ENCODE data around the gene OGFRL1. TPM values are rescaled to one million over a fixed set of nuclear protein-coding genes. Genes with fewer than 3 reads are reported as not detected.

The OGFRL1 gene
- total and polyA plus RNA-seq, 2 donors (not counting 1 experiment from before 2014, with no cell fraction given): 6.4 to 31.6 TPM

- Histone ChIP-seq H3K4me2 (replicated peaks; ENCODE audit: low read depth, low read length, poor library complexity, severe bottlenecking) (peak overlapping the region; percentile 98), H3K36me3 (replicated peaks in 1 of 2; ENCODE audit: control extremely low read depth in 1 of 2, control insufficient read depth in 1 of 2, extremely low read depth in 1 of 2, insufficient read depth in 2 of 2, low read length in 1 of 2) (no peaks in the 10 kb centered on the region), H3K27me3 (replicated peaks in 1 of 4; ENCODE audit: control extremely low read depth in 1 of 4, control insufficient read depth in 3 of 4, insufficient read depth in 4 of 4, low read length in 3 of 4) (no peaks in the 10 kb centered on the region), H3K9me3 (ENCODE audit: control extremely low read depth in 1 of 3, control insufficient read depth in 2 of 3, insufficient read depth in 1 of 3, low read length in 2 of 3) (no peaks in the 10 kb centered on the region), H4K20me1 (ENCODE audit: control insufficient read depth, insufficient read depth, low read length, poor library complexity, severe bottlenecking) (peaks cover 21% of the 10 kb centered on the region), H3K4me1 (ENCODE audit: control insufficient read depth in 2 of 2, insufficient read depth in 2 of 2, low read length in 2 of 2) (peaks cover 39 to 40% of the 10 kb centered on the region in 2 donors), H3K27ac (ENCODE audit: low read length in 2 of 2) (peak overlapping the region; percentile 95), H3K79me2 (ENCODE audit: control insufficient read depth, insufficient read depth, low read length) (peaks cover 27% of the 10 kb centered on the region), H3K9ac (ENCODE audit: low read length) (peak overlapping the region; percentile 91), H3K4me3 (ENCODE audit: control extremely low read depth in 1 of 5, extremely low read depth in 1 of 5, insufficient read depth in 1 of 5, low read depth in 2 of 5, low read length in 4 of 5) (peak overlapping the region in 1 of 5 experiments; percentile 54), H2AFZ (ENCODE audit: insufficient read depth, low read depth, low read length, poor library complexity, severe bottlenecking) (no peak overlapping the region)
- ChIA-PET CTCF (interaction anchor here (0.9 to 5.8 kb wide), 4 partner anchors 18 to 95 kb away, joined by 3 to 66 read pairs (median 4); no protein-coding TSS in a partner anchor), POLR2A (interaction anchor here (1.4 to 3.1 kb wide), 2 partner anchors 9 to 39 kb away, joined by 4 to 12 read pairs; no protein-coding TSS in a partner anchor)
- Mint-ChIP-seq H3K27ac (peak overlapping the region; percentile 97), H3K27me3 (no peaks in the 10 kb centered on the region), H3K4me1 (peaks cover 46% of the 10 kb centered on the region), H3K9me3 (ENCODE audit: insufficient read depth) (no peaks in the 10 kb centered on the region), H3K4me3 (peak overlapping the region; percentile 90)
- 65% methylated on average over 7 of the region's 7 CpGs for WGBS (ENCODE audit: insufficient coverage)
- TF ChIP-seq CTCF (IDR thresholded peaks at IDR 0.05) (no peak), EZH2 (IDR thresholded peaks at IDR 0.05; ENCODE audit: borderline replicate concordance, insufficient read depth, low read depth, low read length, poor library complexity, severe bottlenecking) (no peak)
- ATAC-seq (ENCODE audit: low read depth) (no peak), DNase-seq (peak; percentile 64)
- intact Hi-C loops (cut with micrococcal nuclease): loop anchor here (5.0 to 10.0 kb wide), 3 partner anchors 52 to 1490 kb away; partner anchors contain the start of genes LMBRD1 and SDHAF4
Measured at GRCh38 chr6:71287038-71287437, 1.6 kb upstream of the OGFRL1 start.

- 2% methylated on average over 4 of the region's 5 CpGs for WGBS (ENCODE audit: insufficient coverage)
- no peaks in the 10 kb centered on the region for H3K9me3 ChIP-seq (ENCODE audit: control extremely low read depth in 1 of 3, control insufficient read depth in 2 of 3, insufficient read depth in 1 of 3, low read length in 2 of 3)
- Mint-ChIP-seq H3K9me3 (ENCODE audit: insufficient read depth) (no peaks in the 10 kb centered on the region), H3K27me3 (no peaks in the 10 kb centered on the region), H3K4me3 (peak overlapping the region; percentile 90), H3K27ac (peak overlapping the region; percentile 97), H3K4me1 (peaks cover 49% of the 10 kb centered on the region)
- DNase-seq: no peak
- H2AFZ ChIP-seq (ENCODE audit: insufficient read depth, low read depth, low read length, poor library complexity, severe bottlenecking): peak overlapping the region; percentile 96
- peak overlapping the region; percentile 98 for H3K4me2 ChIP-seq (replicated peaks; ENCODE audit: low read depth, low read length, poor library complexity, severe bottlenecking)
- no peak for ATAC-seq (ENCODE audit: low read depth)
- H3K4me1 ChIP-seq (ENCODE audit: control insufficient read depth in 2 of 2, insufficient read depth in 2 of 2, low read length in 2 of 2): peaks cover 39 to 43% of the 10 kb centered on the region in 2 donors
- H3K27ac ChIP-seq (ENCODE audit: low read length in 2 of 2): peak overlapping the region; percentile 95
- POLR2A ChIA-PET: interaction anchor here (0.9 to 3.1 kb wide), 6 partner anchors 10 to 431 kb away, joined by 3 to 12 read pairs (median 4); no protein-coding TSS in a partner anchor
- H3K9ac ChIP-seq (ENCODE audit: low read length): peak overlapping the region; percentile 91
- no peaks in the 10 kb centered on the region for H3K27me3 ChIP-seq (replicated peaks in 1 of 4; ENCODE audit: control extremely low read depth in 1 of 4, control insufficient read depth in 3 of 4, insufficient read depth in 4 of 4, low read length in 3 of 4)
- no peaks in the 10 kb centered on the region for H3K36me3 ChIP-seq (replicated peaks in 1 of 2; ENCODE audit: control extremely low read depth in 1 of 2, control insufficient read depth in 1 of 2, extremely low read depth in 1 of 2, insufficient read depth in 2 of 2, low read length in 1 of 2)
- peaks cover 23% of the 10 kb centered on the region for H4K20me1 ChIP-seq (ENCODE audit: control insufficient read depth, insufficient read depth, low read length, poor library complexity, severe bottlenecking)
- peak overlapping the region; percentile 54 to 82 (median 74) for H3K4me3 ChIP-seq (ENCODE audit: control extremely low read depth in 1 of 5, extremely low read depth in 1 of 5, insufficient read depth in 1 of 5, low read depth in 2 of 5, low read length in 4 of 5)
- intact Hi-C loops (cut with micrococcal nuclease): loop anchor here (1.0 to 10.0 kb wide), 9 partner anchors 38 to 1491 kb away; partner anchors contain the start of genes FAM135A, LMBRD1 and SDHAF4
- CTCF ChIA-PET: interaction anchor here (0.8 to 5.8 kb wide), 12 partner anchors 10 to 96 kb away, joined by 3 to 66 read pairs (median 5); no protein-coding TSS in a partner anchor
- peaks cover 34% of the 10 kb centered on the region for H3K79me2 ChIP-seq (ENCODE audit: control insufficient read depth, insufficient read depth, low read length)
- TF ChIP-seq EZH2 (IDR thresholded peaks at IDR 0.05; ENCODE audit: borderline replicate concordance, insufficient read depth, low read depth, low read length, poor library complexity, severe bottlenecking) (no peak), CTCF (IDR thresholded peaks at IDR 0.05) (no peak)
Measured at GRCh38 chr6:71287926-71288227, 734 bp upstream of the OGFRL1 start.
